Right ventricle myocardium inferior (tissue), 1 donor: Measurements from ENCODE around the gene SMPDL3B. TPM values are rescaled to one million over a fixed set of nuclear protein-coding genes. Genes with fewer than 3 reads are reported as not detected.
A peak's percentile ranks its signal among the peaks of the same experiment; 100 is the strongest.
"Not testable (repeated sequence)": the region's sequence is repeated elsewhere in the genome, so short reads cannot be mapped to it uniquely, and the experiment has no call there.

Experiments used
- ATAC-seq: fragments of 200-7000 bp; cut with Tn5 transposase; one replicate; pipeline ENCODE4 v1.9.1; 2020; ENCODE audit warnings: mild to moderate bottlenecking, moderate library complexity
- DNase-seq: peaks from one replicate; pipeline ENCODE4 v3.0.0; 2021; ENCODE audit errors: missing footprints
- intact Hi-C: fragments of 100-400 bp; cut with DNase I; formaldehyde crosslinking; loops from one replicate; pipeline ENCODE4 v1.11.0; 2022
- total RNA-seq: library from RNA; stranded (reverse); fragmentation: NEBNext Ultra II Directional; extraction: Animal tissue kit (Norgen Biotek cat#: 25700); gene quantifications from one replicate; pipeline ENCODE4 v1.2.1, GENCODE V29; 2021
- donor health status: DM: no; HTN: yes; CAD: no; lungs with severe emphysema.

Gene SMPDL3B
- total RNA-seq, 1 donor from 2014 or later: not detected

DNA sequence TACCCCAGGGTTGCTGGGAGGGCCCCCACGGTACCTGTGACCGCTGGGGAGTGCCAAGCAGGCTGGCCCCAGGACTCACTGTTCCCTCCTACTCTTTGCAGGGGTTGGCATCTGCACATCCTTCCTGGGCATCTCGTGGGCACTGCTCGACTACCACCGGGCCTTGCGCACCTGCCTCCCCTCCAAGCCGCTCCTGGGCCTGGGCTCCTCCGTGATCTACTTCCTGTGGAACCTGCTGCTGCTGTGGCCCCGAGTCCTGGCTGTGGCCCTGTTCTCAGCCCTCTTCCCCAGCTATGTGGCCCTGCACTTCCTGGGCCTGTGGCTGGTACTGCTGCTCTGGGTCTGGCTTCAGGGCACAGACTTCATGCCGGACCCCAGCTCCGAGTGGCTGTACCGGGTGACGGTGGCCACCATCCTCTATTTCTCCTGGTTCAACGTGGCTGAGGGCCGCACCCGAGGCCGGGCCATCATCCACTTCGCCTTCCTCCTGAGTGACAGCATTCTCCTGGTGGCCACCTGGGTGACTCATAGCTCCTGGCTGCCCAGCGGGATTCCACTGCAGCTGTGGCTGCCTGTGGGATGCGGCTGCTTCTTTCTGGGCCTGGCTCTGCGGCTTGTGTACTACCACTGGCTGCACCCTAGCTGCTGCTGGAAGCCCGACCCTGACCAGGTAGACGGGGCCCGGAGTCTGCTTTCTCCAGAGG is 31.8 kb downstream of the SMPDL3B start:
- DNase-seq: no peak
- intact Hi-C loops: no loop called here
- ATAC-seq: no peak

DNA sequence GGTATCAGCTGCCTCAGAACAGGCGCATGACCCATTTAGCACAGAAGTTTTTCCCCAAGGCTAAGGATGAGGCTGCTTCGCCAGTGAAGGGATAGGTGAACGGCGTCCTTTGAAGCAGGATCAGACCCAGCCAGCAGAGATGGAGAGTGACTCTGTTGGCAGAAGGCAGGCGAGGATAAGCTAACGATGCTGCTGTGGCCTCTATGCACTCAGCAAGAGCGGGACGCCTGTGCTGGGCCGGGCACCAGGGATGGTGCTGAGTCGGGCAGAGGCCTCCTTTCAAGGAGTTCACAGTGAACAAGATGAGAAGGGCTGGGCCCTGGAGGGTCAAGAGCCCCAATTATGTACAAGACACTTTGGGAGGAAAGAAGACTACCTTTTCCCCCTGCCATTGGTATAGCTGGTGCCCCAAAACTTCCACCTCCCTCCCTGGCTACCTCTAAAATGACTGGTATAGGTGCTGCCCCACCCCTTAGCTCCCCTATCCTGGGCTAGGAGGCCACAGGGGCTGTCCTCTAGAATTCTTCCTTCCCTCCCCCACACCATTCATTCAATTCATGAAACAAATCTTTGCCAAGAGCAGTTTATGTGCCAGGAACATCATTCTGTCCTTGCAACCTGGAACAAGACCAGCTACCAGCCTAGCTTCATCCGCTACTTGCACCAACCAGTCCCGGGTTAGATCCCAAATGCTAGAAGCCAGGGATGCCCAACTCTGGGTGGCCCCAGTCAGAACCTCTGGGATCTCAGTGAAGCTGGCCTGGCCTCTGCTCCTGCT is 32.5 kb downstream of the SMPDL3B start:
- DNase-seq: no peak
- intact Hi-C loops: no loop called here
- ATAC-seq: no peak

- intact Hi-C loops: no loop called here
- no peak for ATAC-seq
- DNase-seq: no peak
These were observed 33.2 kb downstream of the SMPDL3B start for GRCh38 chr1:27967884-27968466.

DNA sequence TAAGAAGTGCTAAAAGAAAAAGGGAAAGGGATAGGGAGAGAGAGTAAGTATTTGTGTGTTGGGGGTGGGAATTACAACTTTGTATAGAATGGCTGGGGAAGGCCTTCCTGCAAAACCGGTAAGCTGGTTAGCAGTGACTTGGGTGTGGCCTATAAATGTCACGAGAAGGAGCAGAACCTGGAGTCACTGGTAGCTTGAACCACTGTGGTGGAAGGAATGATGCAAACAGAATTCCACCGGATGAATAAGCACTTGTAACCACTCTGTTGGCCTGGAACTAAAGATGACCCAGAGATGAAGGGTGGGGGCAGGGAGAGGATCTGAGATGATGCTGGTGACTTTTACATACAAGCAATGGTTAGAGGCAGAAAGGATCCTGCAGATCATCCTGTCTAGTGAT is 33.9 kb downstream of the SMPDL3B start:
- no peak for ATAC-seq
- no peak for DNase-seq
- intact Hi-C loops: no loop called here

GRCh38 chr1:27970401-27970800 is 35.6 kb downstream of the SMPDL3B start:
- DNase-seq (no peak), ATAC-seq (peak; percentile 81)
- intact Hi-C loops: no loop called here

DNA sequence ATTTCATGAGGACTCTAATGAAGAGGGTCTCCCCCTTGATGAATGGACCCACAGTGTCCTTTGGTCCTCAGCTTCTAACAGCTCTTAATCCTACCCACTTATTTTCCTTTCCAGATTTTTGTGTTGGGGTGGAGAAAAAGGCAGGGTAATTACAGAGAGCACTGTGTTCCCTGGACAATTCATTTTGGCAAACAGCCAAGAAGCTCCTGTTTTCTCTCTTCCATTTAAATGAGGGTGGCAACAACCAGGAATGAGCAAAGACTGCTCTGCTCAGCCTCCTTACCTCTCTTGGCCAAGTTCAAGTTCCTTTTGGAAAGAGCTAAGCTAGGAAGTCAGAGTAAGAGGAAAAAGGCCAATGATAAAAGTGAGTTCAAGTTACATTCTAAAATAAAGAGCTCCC is 36.9 kb downstream of the SMPDL3B start:
- intact Hi-C loops: no loop called here
- DNase-seq: no peak

DNA sequence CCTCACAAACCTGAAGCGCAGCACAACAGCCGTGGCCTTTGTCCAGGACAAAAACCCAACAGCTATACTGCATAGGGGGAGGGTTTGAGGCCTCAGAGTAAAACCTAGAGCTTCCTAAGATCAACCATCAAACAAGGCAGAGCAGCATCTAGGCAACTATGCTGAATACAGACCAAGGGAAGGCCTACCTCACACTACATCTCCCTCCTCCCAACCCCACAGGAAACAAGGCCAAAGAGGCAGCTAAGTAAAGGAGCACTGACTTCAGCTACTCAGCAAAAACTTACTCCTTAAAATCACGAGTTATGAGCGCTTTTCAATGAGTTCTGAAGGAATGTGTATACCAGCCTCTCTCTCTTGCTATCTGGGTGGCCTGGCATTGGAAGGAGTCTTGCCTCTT is 37.3 kb downstream of the SMPDL3B start:
- DNase-seq: no peak
- ATAC-seq: peak; percentile 2
- intact Hi-C loops: no loop called here

More for the DNA sequence above, 36.9 kb downstream of the SMPDL3B start:
- ATAC-seq: peak; percentile 43

GRCh38 chr1:27973771-27974416 is 39.1 kb downstream of the SMPDL3B start:
- ATAC-seq (no peak), DNase-seq (no peak)
- intact Hi-C loops: no loop called here

DNA sequence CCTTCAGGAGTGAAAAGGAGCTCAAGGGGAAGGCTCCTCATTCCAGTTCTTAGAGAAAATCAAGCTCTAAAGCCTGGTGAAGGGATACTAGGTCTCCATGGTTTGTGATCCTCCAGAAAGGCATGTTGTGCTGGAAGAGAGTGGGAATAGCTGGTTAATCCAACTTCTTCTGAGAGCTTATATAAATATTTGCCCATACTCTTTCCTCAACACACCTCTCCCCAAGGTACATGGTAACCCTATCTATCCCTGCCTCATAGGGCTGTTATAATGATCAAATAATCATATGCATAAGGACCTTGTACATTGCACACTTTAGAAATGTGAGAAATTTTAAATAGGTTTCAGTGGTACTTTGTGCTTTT is 39.6 kb downstream of the SMPDL3B start:
- DNase-seq (no peak), ATAC-seq (no peak)
- intact Hi-C loops: no loop called here

DNA sequence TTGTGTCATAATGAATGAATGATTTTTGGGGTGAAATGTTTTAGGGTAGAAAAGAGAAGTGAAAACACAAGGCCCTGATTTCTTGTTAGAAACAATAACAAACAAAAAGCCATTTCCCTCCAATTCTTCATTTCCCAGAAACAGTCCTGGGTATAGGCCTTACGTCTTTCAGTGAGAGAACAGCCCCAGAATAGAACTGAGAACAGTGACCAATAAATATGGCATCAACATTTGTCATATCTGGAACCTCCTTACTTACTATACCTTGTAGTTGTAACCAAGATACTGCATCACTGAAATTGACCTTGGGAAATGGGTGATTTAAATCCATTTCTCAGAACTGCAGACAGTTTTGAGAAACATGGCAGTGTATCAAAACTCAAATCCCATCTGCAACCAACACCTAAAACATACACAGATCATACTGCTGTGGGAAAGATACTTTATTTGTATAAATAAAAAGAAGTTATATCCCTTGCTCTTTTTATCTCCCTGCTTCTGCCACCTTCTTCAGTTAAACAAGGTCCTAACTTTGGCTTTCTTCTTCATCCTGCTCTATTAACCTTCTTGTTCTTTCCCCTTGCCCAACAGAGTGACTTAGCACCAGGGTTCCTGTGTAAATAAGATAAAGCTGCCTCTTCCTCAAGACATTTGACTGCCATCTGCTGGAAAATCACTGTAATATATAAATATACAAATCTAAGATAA is 44.5 kb downstream of the SMPDL3B start:
- DNase-seq: no peak
- ATAC-seq: peak; percentile 56
- intact Hi-C loops: loop anchor here (2.0 kb wide), 1 partner anchor 121 kb away; no protein-coding TSS in a partner anchor

- intact Hi-C loops: loop anchor here (2.0 to 5.0 kb wide), 2 partner anchors 38 to 121 kb away; no protein-coding TSS in a partner anchor
- ATAC-seq: no peak
- DNase-seq: no peak
These were observed 45.0 kb downstream of the SMPDL3B start for GRCh38 chr1:27979859-27980201.

DNA sequence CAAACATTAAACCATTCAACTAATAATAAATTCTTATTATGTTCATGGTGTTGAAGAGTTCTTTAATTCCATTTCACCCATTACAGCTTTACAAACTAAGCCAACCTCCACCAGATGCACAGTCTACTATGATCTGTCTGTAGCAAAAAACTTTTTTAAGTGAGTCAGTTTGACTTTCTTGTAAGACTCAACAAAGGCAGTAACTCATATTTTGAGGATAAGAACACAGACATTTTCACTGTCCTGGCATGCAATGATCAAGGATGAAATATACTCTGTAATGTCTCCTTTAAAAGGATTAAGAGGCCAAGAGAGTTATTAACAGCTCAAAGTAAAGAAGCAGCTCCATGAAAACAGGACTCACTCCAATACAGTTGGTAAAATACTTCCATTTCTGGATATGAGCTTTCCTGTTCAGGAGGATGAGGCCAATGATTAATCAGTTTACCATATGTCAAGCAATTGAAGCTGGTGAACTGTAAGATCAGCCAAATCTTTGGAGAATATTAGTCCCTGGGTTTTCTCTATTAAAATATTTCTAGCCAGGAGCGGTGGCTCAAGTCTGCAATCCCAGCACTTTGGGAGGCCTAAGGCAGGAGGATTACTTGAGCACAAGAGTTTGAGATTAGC is 45.5 kb downstream of the SMPDL3B start:
- ATAC-seq (no peak), DNase-seq (no peak)
- intact Hi-C loops: loop anchor here (5.0 kb wide), 1 partner anchor 38 kb away; no protein-coding TSS in a partner anchor

- DNase-seq (no peak), ATAC-seq (no peak)
- intact Hi-C loops: loop anchor here (5.0 kb wide), 1 partner anchor 39 kb away; no protein-coding TSS in a partner anchor
These were observed 46.3 kb downstream of the SMPDL3B start for GRCh38 chr1:27981145-27981544.

DNA sequence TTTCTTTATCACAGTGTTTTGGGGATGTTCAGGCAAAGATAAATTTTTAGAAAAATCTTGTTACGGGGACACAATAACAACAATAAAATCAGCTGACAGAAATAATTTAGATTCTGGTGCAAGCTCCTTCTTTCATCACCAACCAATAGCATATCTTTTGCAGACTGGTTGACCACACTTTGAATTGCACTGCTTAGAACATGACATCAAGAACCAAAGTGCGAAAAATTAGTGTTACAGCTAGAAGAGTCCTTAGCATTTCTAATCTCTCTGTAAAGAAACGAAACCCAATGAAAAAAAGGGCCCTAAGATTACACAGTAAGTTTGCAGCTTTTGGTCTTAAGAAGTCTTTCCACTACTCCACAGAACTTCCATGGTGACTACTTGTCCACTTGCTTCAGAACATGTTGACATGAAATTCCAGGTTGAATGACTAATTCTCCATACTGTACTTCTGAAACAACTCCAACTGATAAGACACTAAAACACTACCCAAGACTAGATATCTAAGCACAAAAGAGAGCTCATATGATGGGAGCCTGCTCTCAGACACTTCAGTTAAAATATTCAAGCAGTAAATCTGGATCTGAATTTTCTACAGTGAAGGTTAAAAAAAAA is 56.2 kb downstream of the SMPDL3B start:
- intact Hi-C loops: no loop called here
- DNase-seq (no peak), ATAC-seq (no peak)

- ATAC-seq (no peak), DNase-seq (no peak)
- intact Hi-C loops: no loop called here
These were observed 57.5 kb downstream of the SMPDL3B start for GRCh38 chr1:27992276-27992675.

GRCh38 chr1:27993241-27993640 is 58.4 kb downstream of the SMPDL3B start:
- intact Hi-C loops: no loop called here
- no peak for ATAC-seq

GRCh38 chr1:27994060-27994459 is 59.3 kb downstream of the SMPDL3B start:
- intact Hi-C loops: no loop called here
- ATAC-seq: peak; percentile 70
- no peak for DNase-seq

More at GRCh38 chr1:27993241-27993640, 58.4 kb downstream of the SMPDL3B start:
- no peak for DNase-seq

DNA sequence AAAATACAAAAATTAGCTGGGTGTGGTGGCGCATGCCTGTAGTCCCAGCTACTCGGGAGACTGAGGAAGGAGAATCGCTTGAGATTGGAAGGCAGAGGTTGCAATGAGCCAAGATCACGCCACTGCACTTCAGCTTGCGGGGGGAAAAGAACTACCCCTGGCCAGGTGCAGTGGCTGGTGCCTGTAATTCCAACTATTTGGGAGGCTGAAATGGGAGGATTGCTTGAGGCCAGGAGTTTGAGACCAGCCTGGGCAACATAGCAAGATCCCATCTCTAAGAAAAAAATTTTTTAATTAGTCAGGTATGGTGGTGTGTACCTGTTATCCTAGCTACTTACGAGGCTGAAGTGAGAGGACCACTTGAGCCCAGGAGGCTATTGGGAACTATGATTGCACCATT is 59.7 kb downstream of the SMPDL3B start:
- DNase-seq, ATAC-seq, intact Hi-C loops: not testable (repeated sequence)
